NCI-H526 treated with DMSO at 0.1 percent for 48 hours (cell line): ENCODE data around the gene MAP4K2.
A peak's percentile ranks its signal among the peaks of the same experiment; 100 is the strongest.

Experiments used
- DNase-seq: peaks from one replicate; lab custom pipeline; 2025; lab: John Stamatoyannopoulos, UW

Gene MAP4K2

GRCh38 chr11:64754124-64754918 lies 48.7 kb downstream of the MAP4K2 start:
- DNase-seq: no peak

GRCh38 chr11:64753380-64754123 lies 49.5 kb downstream of the MAP4K2 start:
- DNase-seq: no peak

GRCh38 chr11:64753019-64753379 lies 50.0 kb downstream of the MAP4K2 start:
- no peak for DNase-seq

- peak; percentile 19 for DNase-seq
These were observed 50.6 kb downstream of the MAP4K2 start for GRCh38 chr11:64752175-64752970.

- DNase-seq: no peak
These were observed 51.4 kb downstream of the MAP4K2 start for GRCh38 chr11:64751580-64751979.

- no peak for DNase-seq
These were observed 51.9 kb downstream of the MAP4K2 start for GRCh38 chr11:64751136-64751535.

GRCh38 chr11:64750361-64751054 lies 52.5 kb downstream of the MAP4K2 start:
- DNase-seq: no peak

- no peak for DNase-seq
These were observed 54.9 kb downstream of the MAP4K2 start for GRCh38 chr11:64747961-64748665.

GRCh38 chr11:64746486-64746885 lies 56.5 kb downstream of the MAP4K2 start:
- no peak for DNase-seq

GRCh38 chr11:64745521-64746328 lies 57.3 kb downstream of the MAP4K2 start:
- DNase-seq: no peak

GRCh38 chr11:64745189-64745520 lies 57.9 kb downstream of the MAP4K2 start:
- no peak for DNase-seq

GRCh38 chr11:64744544-64745188 lies 58.3 kb downstream of the MAP4K2 start:
- no peak for DNase-seq

- DNase-seq: peak; percentile 30
These were observed 59.1 kb downstream of the MAP4K2 start, which contains the start of gene RASGRP2 for GRCh38 chr11:64743591-64744543. RASGRP2 (minus strand) TSS chr11:64744142; CDS start chr11:64742866, 1,276 bp downstream.

GRCh38 chr11:64742889-64743590 lies 60.0 kb downstream of the MAP4K2 start:
- no peak for DNase-seq

- no peak for DNase-seq
These were observed 60.7 kb downstream of the MAP4K2 start for GRCh38 chr11:64742087-64742888.

- no peak for DNase-seq
These were observed 61.5 kb downstream of the MAP4K2 start for GRCh38 chr11:64741375-64742086.

GRCh38 chr11:64739871-64740270 lies 63.1 kb downstream of the MAP4K2 start:
- DNase-seq: no peak
